ENCODE measurements around the gene VEGFA. TPM values are rescaled to one million over a fixed set of nuclear protein-coding genes. Genes with fewer than 3 reads are reported as not detected.

VEGFA gene
- total RNA-seq, 6 experiments from 2014 or later = 26.0 to 37.4 (median 28.3) TPM

DNA sequence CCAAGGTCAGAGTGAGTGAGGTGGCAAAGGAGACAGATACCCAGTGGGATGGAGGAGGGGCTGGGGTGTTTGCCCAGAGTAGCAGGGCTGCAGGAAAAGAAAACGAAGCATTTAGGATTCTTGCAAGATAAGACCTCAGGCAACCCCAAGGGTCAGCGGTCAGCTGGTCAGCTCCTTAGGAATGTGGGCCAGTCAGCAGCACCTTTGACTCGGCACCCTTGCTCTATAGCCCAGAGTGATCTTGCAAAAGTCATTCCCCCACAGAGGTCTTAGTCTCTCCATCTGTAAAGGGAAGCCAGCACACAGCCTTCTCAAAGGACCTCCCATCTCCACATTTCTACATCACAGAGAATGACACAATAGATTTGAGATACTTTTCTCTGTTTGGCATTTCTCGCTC lies 56.7 kb downstream of the VEGFA start:
- no peaks in the 10 kb centered on the region for H3K9me3 Mint-ChIP-seq
- no peak overlapping the region for H3K4me3 Mint-ChIP-seq
- peaks cover 36% of the 10 kb centered on the region for H3K27me3 Mint-ChIP-seq (ENCODE audit: insufficient read depth)
- H3K4me1 Mint-ChIP-seq (ENCODE audit: low read depth) = peaks cover 10% of the 10 kb centered on the region; the same call in 1 of the 2 replicates
- no peak for DNase-seq
- H3K27ac Mint-ChIP-seq = no peak overlapping the region
- TF ChIP-seq, protein P1, sequence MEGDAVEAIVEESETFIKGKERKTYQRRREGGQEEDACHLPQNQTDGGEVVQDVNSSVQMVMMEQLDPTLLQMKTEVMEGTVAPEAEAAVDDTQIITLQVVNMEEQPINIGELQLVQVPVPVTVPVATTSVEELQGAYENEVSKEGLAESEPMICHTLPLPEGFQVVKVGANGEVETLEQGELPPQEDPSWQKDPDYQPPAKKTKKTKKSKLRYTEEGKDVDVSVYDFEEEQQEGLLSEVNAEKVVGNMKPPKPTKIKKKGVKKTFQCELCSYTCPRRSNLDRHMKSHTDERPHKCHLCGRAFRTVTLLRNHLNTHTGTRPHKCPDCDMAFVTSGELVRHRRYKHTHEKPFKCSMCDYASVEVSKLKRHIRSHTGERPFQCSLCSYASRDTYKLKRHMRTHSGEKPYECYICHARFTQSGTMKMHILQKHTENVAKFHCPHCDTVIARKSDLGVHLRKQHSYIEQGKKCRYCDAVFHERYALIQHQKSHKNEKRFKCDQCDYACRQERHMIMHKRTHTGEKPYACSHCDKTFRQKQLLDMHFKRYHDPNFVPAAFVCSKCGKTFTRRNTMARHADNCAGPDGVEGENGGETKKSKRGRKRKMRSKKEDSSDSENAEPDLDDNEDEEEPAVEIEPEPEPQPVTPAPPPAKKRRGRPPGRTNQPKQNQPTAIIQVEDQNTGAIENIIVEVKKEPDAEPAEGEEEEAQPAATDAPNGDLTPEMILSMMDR (IDR thresholded peaks at IDR 0.05) = no peak
- H3K36me3 Mint-ChIP-seq (ENCODE audit: low read depth) = no peaks in the 10 kb centered on the region

DNA sequence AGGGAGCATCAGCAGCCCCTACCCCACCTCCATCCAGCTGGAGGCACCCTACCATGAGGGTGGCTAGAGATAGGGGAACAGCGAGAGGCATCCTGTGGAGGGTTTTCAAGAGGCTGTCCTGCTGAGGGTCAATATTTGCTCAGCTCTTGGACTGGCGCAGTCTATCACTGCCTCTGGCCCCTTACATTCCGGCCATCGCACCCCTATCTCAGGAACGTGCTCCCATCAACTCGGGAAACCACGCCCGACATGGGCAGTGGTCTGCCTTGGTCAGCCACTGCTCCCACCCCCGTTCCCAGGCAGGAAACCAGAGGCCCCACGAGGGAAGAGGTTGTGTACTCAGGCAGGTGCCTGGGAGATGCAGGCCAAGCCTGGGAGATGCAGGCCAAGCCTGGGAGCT lies 57.9 kb downstream of the VEGFA start:
- Mint-ChIP-seq H3K9me3 (no peaks in the 10 kb centered on the region), H3K27me3 (ENCODE audit: insufficient read depth) (peaks cover 33% of the 10 kb centered on the region), H3K4me3 (no peak overlapping the region), H3K4me1 (ENCODE audit: low read depth) (peaks cover 10% of the 10 kb centered on the region), H3K27ac (no peak overlapping the region), H3K36me3 (ENCODE audit: low read depth) (no peaks in the 10 kb centered on the region)
- DNase-seq = no peak
- TF ChIP-seq, protein P1 (IDR thresholded peaks at IDR 0.05) = no peak

DNA sequence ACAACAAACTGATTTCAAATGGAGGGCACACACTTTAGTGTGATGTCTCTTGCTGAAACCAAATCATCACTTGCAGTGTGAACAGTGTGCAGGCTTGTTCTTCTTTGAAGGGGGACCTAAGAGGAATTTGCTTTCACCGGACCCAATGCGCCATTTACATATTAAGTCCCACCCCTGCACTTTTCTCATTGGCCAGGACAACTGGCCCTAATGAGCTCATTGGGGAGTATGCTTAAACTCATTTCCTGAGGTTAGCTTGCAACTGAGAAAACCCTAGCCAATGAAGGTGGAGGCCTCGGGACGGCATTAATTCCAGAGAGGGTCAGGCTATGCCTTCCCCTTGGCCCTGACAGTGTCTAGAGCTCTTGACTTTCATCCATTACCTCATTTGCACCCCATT lies 58.7 kb downstream of the VEGFA start:
- Mint-ChIP-seq H3K9me3 (no peaks in the 10 kb centered on the region), H3K4me3 (no peak overlapping the region), H3K27ac (no peak overlapping the region), H3K27me3 (ENCODE audit: insufficient read depth) (peaks cover 33% of the 10 kb centered on the region), H3K36me3 (ENCODE audit: low read depth) (no peaks in the 10 kb centered on the region), H3K4me1 (ENCODE audit: low read depth) (peaks cover 16% of the 10 kb centered on the region)
- DNase-seq = no peak
- TF ChIP-seq, protein P1 (IDR thresholded peaks at IDR 0.05) = no peak

DNA sequence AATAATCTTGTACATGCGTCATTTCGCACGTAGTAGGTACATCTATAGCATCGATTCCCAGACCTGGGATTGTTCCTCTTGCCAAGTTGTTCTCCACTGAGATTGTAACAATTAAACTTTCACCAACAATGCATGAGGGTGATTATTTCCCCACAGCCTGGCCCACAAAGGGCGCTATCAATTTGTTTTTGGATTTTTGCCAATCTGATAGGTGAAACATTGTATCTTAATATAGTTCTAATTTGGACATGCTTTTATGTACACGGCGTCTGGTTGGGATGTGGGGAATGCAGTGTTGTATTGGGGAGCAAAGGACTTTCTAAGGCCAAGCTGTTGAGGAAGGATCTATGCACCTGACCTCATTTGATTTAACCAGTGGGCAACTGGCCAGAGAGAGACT lies 59.5 kb downstream of the VEGFA start:
- no peak for DNase-seq
- Mint-ChIP-seq H3K27ac (no peak overlapping the region), H3K9me3 (no peaks in the 10 kb centered on the region), H3K4me1 (ENCODE audit: low read depth) (peaks cover 16% of the 10 kb centered on the region), H3K27me3 (ENCODE audit: insufficient read depth) (peaks cover 27% of the 10 kb centered on the region), H3K36me3 (ENCODE audit: low read depth) (no peaks in the 10 kb centered on the region), H3K4me3 (no peak overlapping the region)
- TF ChIP-seq, protein P1 (IDR thresholded peaks at IDR 0.05) = no peak

DNA sequence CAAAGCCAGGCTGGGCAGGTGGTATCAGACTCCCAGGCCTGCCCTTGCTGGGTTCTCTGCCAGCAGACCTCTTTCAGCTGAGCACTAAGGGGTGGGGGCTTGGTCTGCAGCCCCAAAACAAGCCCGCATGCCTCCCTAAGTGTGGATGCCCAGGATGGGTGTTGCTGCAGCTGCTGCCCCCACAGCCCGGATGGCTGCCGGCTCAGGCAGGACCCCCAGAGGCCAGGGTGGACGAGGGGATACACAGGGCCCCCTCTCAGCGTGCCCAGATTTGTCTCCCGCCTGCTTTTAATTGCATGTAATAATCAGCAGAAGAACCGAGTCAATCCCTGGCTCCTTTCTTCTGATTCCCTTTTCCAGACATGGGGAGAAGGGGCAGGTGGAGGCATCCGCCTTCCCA lies 60.8 kb downstream of the VEGFA start:
- Mint-ChIP-seq H3K27ac (no peak overlapping the region), H3K9me3 (no peaks in the 10 kb centered on the region), H3K27me3 (ENCODE audit: insufficient read depth) (peaks cover 25% of the 10 kb centered on the region), H3K4me1 (ENCODE audit: low read depth) (peaks cover 21% of the 10 kb centered on the region), H3K36me3 (ENCODE audit: low read depth) (no peaks in the 10 kb centered on the region), H3K4me3 (no peak overlapping the region)
- TF ChIP-seq, protein P1 (IDR thresholded peaks at IDR 0.05) = no peak
- no peak for DNase-seq

DNA sequence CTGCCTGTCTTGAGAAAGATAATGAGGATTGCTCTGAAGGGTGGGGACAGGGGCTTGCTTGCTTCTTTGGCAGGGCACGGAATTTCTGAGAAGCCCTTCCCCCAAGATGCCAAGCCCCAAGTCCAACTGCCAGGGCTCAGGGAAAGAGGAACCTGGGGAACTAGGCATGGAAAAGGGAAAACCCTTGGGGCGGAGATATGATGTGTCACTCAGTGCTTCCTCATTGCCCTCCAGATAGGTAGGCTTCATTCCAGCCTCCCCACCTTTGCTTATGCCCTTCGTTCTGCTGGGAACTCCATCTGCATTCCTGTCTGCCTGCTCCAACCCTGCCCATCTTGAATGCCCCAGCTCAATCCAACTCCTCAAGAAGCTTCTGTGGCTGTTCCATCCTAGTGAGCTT lies 61.2 kb downstream of the VEGFA start:
- H3K4me1 Mint-ChIP-seq (ENCODE audit: low read depth) = peaks cover 25% of the 10 kb centered on the region

More for the DNA sequence above, 61.2 kb downstream of the VEGFA start:
- no peaks in the 10 kb centered on the region for H3K36me3 Mint-ChIP-seq (ENCODE audit: low read depth)
- H3K4me3 Mint-ChIP-seq = no peak overlapping the region
- H3K27ac Mint-ChIP-seq = no peak overlapping the region
- no peak for DNase-seq
- TF ChIP-seq, protein P1 (IDR thresholded peaks at IDR 0.05) = no peak
- peaks cover 25% of the 10 kb centered on the region for H3K27me3 Mint-ChIP-seq (ENCODE audit: insufficient read depth)
- no peaks in the 10 kb centered on the region for H3K9me3 Mint-ChIP-seq
